Amniotic stem cell (primary cell): ENCODE results near the gene SLC1A1.
"Not testable (repeated sequence)": the region's sequence is repeated elsewhere in the genome, so short reads cannot be mapped to it uniquely, and the experiment has no call there.

Experiments used
- DNase-seq: peaks from one replicate; lab custom pipeline; 2025; lab: John Stamatoyannopoulos, UW

SLC1A1 gene

GRCh38 chr9:4541856-4542255 is 51.6 kb downstream of the SLC1A1 start:
- DNase-seq: no peak

- DNase-seq: not testable (repeated sequence)
These were observed 54.4 kb downstream of the SLC1A1 start for GRCh38 chr9:4544714-4545113.

DNA sequence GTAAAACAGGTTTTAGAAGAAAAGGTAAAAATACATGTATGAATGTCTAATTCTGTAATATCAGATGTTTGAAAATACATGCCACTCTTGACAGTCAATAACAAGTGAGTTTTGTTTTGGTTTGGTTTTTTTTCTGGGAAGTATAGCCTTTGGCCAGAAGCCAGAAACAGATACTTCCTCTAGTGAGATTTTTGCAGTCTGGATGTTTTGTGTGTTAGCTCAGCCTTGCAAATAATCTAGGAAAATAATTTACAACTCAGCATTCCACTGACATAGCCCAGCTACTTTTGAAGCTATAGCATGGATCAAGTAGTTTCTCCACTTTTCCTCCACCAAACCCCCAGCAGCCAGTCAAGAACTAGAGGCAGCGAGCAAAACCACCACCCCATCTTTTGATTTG is 56.7 kb downstream of the SLC1A1 start:
- no peak for DNase-seq

DNA sequence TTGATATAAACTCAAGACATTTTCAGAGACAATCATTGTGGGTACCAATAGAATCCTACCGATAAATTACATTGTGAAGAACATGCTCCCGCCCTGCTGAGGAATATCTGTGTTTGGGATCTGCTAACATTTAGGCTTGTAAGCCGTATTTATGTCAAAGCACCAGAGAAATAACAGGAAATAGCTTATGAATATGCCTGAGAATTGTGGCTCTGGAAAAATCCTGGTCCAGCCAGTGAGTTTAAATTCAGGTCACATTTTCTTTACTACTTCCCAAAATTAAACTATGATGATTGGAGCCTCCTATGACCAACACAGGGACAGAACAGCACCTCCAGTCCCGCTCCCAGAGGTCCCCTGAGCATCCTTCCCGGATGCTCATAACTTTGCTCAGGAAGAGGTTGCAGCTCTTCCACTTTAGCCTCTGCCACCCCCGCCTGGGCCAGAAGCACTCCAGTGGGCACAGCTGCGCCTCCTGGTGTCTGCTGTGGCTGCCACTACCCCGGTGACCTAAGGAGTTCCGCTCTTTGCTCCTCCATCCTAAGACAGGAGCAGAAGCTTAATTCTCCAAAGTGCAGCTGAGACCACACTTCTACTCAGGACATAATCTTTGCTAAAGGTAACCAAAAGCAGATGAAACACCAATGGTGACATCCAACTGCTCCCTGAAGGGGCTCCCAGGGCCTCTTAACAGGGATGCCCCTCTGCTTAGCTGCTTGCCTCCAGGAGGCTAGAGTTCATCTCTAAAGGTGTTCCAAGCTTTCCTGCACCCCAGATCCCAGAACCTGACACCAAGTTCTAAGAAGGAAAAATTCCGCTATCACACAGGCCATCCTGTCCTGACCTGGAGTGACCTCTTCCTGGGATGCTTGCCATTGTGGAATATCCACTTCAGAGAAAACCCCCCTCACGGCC is 58.8 kb downstream of the SLC1A1 start:
- no peak for DNase-seq

- no peak for DNase-seq
These were observed 59.6 kb downstream of the SLC1A1 start for GRCh38 chr9:4549751-4550295.

DNA sequence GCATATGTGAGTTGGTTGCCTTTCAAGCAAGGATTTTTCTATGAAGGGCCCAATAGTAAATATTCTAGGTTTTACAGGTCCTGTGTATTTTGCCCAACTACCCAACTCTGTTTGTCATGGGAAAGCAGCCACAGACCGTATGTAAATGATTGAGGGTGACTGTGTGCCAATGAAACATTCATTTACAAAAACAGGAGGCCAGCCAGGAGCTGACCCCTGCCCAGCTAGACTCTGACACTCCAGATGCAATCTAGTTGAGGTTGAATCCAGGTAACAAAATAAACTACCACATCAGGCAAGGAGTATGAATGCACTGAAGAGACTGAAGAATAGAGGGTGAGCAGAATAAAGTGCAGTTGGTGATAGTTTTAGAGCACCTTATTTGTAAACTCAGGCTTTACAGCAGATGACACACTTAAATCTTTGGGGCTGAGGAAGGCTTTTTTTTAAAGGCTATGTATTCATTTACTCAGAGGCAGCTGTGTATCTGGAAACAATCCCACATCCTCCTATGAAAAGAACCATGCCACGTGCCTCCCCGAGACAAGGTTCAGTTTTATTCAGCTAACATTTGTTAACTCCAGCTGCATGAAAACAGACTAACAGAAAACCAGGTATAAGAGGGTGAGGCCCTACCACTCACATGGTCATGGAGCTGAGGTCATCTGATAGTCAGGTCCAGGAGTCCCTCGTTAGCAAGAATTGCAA is 60.7 kb downstream of the SLC1A1 start:
- DNase-seq: no peak

- no peak for DNase-seq
These were observed 63.7 kb downstream of the SLC1A1 start for GRCh38 chr9:4553951-4554381.

GRCh38 chr9:4555236-4555635 is 65.0 kb downstream of the SLC1A1 start:
- no peak for DNase-seq

- DNase-seq: no peak
These were observed 68.2 kb downstream of the SLC1A1 start for GRCh38 chr9:4558371-4558998.

GRCh38 chr9:4559261-4560182 is 69.3 kb downstream of the SLC1A1 start:
- no peak for DNase-seq

- no peak for DNase-seq
These were observed 72.8 kb downstream of the SLC1A1 start for GRCh38 chr9:4563105-4563504.

DNA sequence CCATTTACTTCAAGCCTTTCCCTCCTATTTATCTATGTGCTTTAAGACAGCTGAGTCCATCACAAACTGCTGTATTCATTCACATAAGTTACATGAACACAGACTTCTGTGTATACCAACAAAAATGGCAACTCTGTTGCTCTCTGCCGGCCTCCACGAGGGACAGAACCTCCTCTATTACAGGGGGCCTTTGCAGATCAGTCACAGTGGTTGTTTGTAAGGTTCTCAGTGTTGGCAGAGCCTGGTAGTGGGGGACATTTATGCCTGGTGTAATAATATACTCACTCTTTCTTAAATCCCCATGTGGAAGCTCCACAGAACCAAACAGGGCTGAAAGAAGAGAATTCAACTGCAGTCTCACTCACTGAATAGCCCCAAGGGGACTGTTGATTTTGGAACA is 76.5 kb downstream of the SLC1A1 start:
- DNase-seq: no peak

- DNase-seq: no peak
These were observed 77.3 kb downstream of the SLC1A1 start for GRCh38 chr9:4567601-4568000.

DNA sequence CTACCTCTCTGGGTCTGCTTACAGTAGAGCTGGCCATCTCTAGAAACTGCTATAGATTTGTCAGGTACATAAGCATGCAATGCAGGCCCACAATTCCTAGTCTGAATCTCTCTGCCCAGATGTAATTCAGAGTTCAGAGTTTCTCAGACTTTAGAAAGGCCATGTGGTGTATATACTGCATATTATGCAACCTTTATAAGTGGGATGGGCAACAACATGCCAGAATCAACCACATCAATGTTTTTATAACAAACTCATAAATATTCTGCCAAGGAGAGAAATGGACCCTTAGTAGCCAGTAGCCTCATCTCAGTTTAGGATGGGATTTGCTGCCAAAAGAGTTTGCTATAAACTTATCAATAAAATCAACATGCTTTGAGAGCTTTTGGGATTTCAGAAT is 78.8 kb downstream of the SLC1A1 start:
- DNase-seq: no peak

DNA sequence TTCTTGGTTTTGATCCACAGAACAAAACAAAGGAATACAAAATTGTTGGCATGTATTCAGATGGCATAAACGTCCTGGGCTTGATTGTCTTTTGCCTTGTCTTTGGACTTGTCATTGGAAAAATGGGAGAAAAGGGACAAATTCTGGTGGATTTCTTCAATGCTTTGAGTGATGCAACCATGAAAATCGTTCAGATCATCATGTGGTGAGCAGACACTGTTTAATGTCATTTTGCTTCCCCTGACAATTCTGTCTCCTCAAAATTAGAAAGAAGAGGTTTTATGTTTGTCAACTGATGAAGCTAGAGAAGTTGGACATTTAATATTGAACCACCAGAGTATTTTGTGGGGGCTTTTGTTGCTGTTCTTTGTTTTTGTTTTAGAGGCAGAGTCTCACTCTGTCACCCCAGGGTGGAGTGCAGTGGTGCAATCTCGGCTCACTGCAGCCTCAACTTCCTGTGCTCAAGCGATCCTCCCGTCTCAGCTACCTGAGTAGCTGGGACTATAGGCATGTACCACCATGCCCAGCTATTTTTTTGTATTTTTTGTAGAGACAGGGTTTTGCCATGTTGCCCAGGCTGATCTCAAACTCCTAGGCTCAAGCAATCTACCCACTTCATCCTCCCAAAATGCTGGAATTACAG is 82.0 kb downstream of the SLC1A1 start:
- no peak for DNase-seq

GRCh38 chr9:4573176-4573575 is 82.9 kb downstream of the SLC1A1 start:
- DNase-seq: no peak

- no peak for DNase-seq
These were observed 83.5 kb downstream of the SLC1A1 start for GRCh38 chr9:4573634-4574389.

GRCh38 chr9:4574657-4575243 is 84.5 kb downstream of the SLC1A1 start:
- no peak for DNase-seq

DNA sequence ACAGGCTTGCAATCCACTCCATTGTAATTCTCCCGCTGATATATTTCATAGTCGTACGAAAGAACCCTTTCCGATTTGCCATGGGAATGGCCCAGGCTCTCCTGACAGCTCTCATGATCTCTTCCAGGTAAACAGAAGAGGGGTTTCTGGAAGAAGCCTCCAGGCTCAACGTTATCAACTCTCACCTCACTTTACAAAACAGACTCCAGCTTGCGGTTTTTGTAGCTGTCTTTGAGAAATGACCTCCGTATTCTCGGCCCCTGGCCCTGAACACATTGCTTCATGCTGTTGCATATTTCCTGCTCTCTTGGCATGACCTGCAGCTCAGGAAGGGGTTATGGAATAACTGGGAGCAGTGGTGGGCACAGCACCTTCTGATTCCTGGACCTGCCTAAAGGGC is 85.7 kb downstream of the SLC1A1 start:
- DNase-seq: no peak

DNA sequence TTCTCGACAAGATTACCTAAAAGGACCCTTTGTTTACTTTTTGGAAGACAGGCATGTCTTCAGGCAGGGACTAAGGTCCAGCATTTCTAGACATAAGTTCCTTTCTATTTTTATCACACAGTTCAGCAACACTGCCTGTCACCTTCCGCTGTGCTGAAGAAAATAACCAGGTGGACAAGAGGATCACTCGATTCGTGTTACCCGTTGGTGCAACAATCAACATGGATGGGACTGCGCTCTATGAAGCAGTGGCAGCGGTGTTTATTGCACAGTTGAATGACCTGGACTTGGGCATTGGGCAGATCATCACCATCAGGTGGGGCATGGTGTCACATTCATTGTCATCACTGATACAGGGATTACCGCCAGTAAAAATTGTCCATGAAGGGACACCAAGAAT is 86.2 kb downstream of the SLC1A1 start:
- DNase-seq: no peak
